Adipocyte (in vitro differentiated cells): Measurements from ENCODE around the gene TBC1D14.

Experiments
- DNase-seq: peaks from one replicate; pipeline ENCODE4 v3.0.0-alpha.2; 2015; ENCODE audit warnings: low read depth
- H3K27me3 ChIP-seq: replicated peaks from 2 replicates; pipeline ENCODE4 v1.7.0; 2013; ENCODE audit warnings: mild to moderate bottlenecking, low read length, moderate library complexity; ENCODE audit not compliant: control insufficient read depth, insufficient read depth
- H3K36me3 ChIP-seq: 2 replicates; pipeline ENCODE4 v1.7.0; 2013; ENCODE audit warnings: low read length, mild to moderate bottlenecking, moderate library complexity; ENCODE audit not compliant: control insufficient read depth, insufficient read depth, severe bottlenecking
- H3K4me1 ChIP-seq: 2 replicates; pipeline ENCODE4 v1.7.0; 2013; ENCODE audit warnings: mild to moderate bottlenecking, low read length, moderate library complexity; ENCODE audit not compliant: control insufficient read depth, insufficient read depth
- H3K4me3 ChIP-seq: 2 replicates; pipeline ENCODE4 v1.7.0; 2013; ENCODE audit warnings: mild to moderate bottlenecking, low read length, moderate library complexity
- H3K9ac ChIP-seq: 2 replicates; pipeline ENCODE4 v1.7.0; 2013; ENCODE audit warnings: mild to moderate bottlenecking, low read length, moderate library complexity
- H3K9me3 ChIP-seq: 2 replicates; pipeline ENCODE4 v1.7.0; 2013; ENCODE audit warnings: mild to moderate bottlenecking, low read length, moderate library complexity; ENCODE audit not compliant: control insufficient read depth

Gene TBC1D14

DNA sequence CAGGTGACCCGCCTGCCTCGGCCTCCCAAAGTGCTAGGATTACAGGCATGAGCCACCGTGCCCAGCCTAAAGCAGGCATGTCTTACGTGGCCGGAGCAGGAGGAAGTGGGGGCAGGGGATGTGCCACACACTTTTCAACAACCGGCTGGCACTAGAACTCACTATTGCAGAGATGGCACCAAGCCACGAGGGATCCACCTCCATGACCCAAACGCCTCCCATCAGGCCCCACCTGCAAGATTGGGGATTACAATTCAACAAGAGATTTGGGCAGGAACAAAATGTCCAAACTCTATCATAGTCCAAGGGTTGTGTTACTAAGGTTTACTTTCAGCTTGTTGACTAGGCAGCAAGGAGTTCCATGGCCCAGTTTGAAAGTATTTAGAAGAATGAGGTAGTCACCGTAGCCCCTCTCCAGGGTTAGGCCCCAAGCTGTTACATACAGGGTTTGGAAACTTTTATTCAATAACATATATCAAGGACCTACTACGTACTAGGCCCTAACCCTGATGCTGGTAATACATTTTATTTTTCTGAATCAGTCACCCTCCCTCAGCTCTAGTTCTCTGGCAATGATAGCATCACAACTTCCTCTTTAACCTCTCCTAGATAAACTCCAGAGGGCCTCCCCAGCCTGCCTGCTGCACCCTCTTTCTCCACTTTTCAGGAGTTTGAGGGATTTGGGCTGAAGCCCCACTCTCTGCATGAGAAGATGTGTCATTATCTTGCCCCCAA, 18.0 kb upstream of the TBC1D14 start:
- peak; percentile 9 for DNase-seq
- Histone ChIP-seq H3K27me3 (no peaks in the 10 kb centered on the region), H3K4me1 (peaks cover 24% of the 10 kb centered on the region), H3K36me3 (no peaks in the 10 kb centered on the region), H3K9ac (peak overlapping the region; percentile 39), H3K4me3 (no peak overlapping the region), H3K9me3 (no peaks in the 10 kb centered on the region)

DNA sequence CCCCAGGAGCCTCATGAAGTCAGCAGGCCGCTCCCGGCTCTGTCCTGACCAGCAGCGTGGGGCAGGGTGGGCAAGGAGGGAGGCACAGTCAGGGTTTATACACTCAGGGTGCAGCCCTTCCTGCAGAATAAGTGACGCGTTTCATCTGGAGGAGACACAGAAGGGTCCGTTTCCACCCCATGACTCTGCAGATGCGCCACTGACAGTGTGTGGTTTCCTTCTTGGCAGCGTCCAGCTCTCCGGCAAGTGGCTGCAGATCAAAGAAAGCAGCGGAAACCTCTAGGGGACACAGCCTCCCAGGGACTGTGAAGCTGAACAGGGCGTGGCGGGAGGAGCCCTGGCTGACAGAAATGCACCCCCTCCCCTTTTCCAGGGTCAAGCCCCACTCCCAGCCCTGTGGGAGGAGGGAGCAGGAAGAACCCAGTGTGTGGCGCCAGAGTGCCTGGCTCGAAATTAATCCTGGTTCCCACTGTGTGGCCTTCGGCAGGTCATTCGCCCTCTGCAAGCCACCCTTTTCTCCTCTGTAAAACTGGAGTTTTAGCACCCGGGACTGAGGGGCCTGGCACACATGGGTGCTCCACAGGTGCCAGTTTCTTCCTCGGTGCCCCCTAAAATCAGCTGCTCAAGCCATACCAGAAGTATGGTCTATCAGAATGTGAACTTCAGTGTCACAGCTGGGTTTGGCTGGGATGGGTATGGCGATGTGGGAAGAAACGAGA, 17.3 kb upstream of the TBC1D14 start:
- DNase-seq, result peak; percentile 51
- H3K9me3 ChIP-seq, result no peaks in the 10 kb centered on the region
- H3K4me3 ChIP-seq, result peak overlapping the region; percentile 43
- peaks cover 22% of the 10 kb centered on the region for H3K4me1 ChIP-seq
- no peaks in the 10 kb centered on the region for H3K36me3 ChIP-seq
- H3K9ac ChIP-seq, result peak overlapping the region; percentile 39
- no peaks in the 10 kb centered on the region for H3K27me3 ChIP-seq

DNA sequence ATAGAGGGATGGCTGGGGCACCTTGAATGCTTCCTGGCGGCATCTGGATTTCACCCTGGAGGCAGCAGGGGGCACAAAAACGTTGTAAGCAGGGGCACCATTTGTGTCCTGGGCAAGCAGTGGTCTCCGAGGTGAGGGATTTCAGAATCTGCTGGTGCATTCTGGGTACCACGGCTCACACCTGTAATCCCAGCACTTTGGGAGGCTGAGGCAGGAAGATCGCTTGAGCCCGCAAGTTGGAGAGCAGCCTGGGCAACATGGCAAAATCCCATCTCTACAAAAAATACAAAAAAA, 16.8 kb upstream of the TBC1D14 start:
- peaks cover 21% of the 10 kb centered on the region for H3K4me1 ChIP-seq
- no peaks in the 10 kb centered on the region for H3K27me3 ChIP-seq
- DNase-seq, result no peak
- no peak overlapping the region for H3K4me3 ChIP-seq
- no peaks in the 10 kb centered on the region for H3K36me3 ChIP-seq
- peak overlapping the region; percentile 2 for H3K9ac ChIP-seq
- H3K9me3 ChIP-seq, result no peaks in the 10 kb centered on the region

DNA sequence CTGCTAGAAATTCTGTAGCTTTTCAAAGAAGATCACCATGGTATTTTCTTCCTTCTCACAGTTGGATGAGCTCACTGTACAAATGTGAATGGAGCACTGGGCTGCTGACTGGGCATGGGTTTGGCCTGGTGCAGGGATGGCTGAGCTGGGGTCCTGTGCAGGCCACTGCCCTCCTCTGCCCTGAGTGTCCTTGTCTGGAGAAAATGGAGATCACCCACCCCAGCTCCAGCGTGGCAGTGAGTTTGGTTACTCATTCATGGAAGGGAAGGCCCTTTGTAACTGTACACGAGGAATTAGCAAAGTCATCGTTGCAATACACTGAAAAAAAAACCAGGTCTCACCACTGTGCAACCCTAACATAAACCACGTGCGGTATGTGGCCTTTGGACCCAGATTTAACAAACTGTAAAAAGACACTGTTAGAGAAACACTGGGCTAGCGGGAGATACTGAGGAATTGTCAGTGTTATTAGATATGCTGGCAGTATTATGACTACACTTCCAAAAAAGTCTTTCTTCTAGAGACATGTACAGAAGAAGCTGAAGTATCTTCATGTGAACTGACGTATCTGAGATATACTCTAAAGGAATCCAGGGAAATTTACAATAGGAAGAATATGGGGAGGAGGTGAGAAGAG, 16.1 kb upstream of the TBC1D14 start:
- DNase-seq, result peak; percentile 57
- Histone ChIP-seq H3K9ac (no peak overlapping the region), H3K4me1 (peaks cover 14% of the 10 kb centered on the region), H3K27me3 (no peaks in the 10 kb centered on the region), H3K9me3 (no peaks in the 10 kb centered on the region), H3K4me3 (no peak overlapping the region), H3K36me3 (no peaks in the 10 kb centered on the region)

DNA sequence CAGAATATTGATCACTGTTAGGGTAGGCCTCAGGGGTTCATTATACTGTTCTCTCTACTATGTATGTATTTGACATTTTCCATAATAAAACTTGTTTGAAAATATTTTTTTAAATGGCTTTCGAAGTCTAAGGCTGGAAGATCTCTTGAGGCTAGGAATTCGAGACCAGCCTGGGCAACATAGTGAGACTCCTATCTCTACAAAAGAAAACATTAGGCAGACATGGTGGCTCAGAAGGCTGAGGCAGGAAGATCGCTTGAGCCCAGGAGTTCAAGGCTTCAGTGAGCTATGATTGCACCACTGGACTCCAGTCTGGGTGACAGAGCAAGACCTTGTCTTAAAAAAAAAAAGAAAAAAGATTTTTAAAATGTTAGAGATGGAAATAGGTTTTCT, 15.5 kb upstream of the TBC1D14 start:
- H3K36me3 ChIP-seq, result no peaks in the 10 kb centered on the region
- no peak for DNase-seq
- peaks cover 14% of the 10 kb centered on the region for H3K4me1 ChIP-seq
- no peak overlapping the region for H3K4me3 ChIP-seq
- H3K27me3 ChIP-seq, result no peaks in the 10 kb centered on the region
- H3K9me3 ChIP-seq, result no peaks in the 10 kb centered on the region
- H3K9ac ChIP-seq, result no peak overlapping the region

DNA sequence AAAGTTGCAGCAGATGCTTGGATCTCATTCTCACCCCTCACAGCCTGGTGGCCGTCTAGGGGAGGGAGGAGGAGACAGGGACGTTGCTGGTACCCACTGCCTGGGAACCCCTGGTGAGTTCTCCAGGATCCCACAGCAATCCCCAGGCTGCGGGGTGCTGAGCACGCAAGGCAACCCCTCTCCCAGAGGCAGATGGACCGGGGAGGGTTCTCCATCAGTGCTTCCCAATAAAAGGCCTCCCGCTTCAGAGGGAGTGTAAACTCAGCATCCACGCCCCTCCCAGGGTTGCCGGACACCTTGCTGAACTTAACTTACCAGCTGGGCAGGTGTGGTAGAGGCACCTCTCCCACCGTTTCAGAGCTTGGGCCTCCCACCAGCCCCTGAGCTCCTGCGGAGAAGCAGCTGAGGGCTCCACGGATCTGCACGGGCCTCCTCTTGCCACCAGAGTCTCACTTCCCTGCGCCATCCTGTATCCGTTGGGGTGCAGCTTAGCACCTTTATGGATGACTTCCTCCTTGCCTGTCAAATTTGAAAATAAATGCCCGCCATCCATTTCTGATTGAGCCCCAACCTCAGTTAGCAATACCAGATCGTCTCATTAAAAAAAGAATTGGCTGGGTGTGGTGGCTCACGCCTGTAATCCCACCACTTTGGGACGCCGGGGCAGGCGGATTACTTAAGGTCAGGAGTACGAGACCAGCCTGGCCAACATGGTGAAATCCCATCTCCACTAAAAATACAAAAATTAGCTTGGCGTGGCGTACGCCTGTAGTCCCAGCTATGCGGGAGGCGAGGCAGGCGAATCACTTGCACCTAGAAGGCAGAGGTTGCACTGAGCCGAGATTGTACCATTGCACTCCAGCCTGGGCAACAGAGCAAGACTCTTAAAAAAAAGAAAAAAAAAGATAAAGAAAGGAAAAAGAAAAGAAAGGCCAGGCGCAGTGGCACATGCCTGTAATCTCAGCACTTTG, 14.8 kb upstream of the TBC1D14 start:
- Histone ChIP-seq H3K9ac (no peak overlapping the region), H3K4me3 (no peak overlapping the region), H3K4me1 (peaks cover 14% of the 10 kb centered on the region), H3K9me3 (no peaks in the 10 kb centered on the region), H3K27me3 (no peaks in the 10 kb centered on the region), H3K36me3 (no peaks in the 10 kb centered on the region)
- no peak for DNase-seq

DNA sequence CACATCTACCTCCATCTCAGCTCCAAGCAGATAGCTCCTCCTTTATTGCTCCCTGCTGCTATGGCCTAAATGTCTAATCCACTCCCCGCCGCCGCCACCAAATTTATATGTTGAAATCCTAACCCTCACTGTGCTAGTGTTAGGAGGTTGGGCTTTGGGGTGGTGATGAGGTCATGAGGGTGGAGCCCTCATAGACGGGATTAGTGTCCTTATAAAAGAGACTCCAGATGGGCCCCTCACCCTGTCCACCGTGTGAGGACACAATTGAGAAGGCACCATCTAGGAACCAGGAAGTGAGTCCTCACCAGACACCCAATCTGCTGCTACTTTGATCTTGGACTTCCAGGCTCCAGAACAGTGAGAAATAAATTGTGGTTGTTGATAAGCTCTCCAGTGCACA, 13.6 kb upstream of the TBC1D14 start:
- H3K9ac ChIP-seq, result no peak overlapping the region

DNA sequence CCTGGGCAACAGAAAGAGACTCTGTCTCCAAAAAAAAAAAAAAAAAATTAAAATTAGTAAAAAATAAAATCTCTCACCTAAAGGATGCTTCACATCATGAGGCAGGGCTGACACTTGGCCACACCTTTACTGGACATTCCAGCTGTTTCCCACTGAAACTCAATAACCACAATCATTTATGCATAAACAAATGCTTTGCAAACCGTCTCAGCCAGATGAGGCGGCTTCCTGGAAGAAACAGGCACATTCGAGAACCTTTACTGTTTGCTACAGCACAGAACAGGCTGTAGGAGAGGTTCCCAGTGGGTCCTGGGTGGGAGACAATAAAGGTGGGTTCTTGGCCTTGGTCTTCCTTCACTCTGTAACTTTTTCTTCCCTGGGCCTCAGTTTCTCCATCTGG, 10.9 kb upstream of the TBC1D14 start:
- no peak overlapping the region for H3K9ac ChIP-seq
- H3K4me3 ChIP-seq, result no peak overlapping the region
- no peaks in the 10 kb centered on the region for H3K4me1 ChIP-seq
- no peaks in the 10 kb centered on the region for H3K36me3 ChIP-seq
- no peaks in the 10 kb centered on the region for H3K9me3 ChIP-seq
- DNase-seq, result no peak
- H3K27me3 ChIP-seq, result no peaks in the 10 kb centered on the region

More for the DNA sequence above, 13.6 kb upstream of the TBC1D14 start:
- H3K27me3 ChIP-seq, result no peaks in the 10 kb centered on the region
- peaks cover 14% of the 10 kb centered on the region for H3K4me1 ChIP-seq
- H3K4me3 ChIP-seq, result no peak overlapping the region
- H3K36me3 ChIP-seq, result no peaks in the 10 kb centered on the region
- no peaks in the 10 kb centered on the region for H3K9me3 ChIP-seq
- DNase-seq, result no peak

DNA sequence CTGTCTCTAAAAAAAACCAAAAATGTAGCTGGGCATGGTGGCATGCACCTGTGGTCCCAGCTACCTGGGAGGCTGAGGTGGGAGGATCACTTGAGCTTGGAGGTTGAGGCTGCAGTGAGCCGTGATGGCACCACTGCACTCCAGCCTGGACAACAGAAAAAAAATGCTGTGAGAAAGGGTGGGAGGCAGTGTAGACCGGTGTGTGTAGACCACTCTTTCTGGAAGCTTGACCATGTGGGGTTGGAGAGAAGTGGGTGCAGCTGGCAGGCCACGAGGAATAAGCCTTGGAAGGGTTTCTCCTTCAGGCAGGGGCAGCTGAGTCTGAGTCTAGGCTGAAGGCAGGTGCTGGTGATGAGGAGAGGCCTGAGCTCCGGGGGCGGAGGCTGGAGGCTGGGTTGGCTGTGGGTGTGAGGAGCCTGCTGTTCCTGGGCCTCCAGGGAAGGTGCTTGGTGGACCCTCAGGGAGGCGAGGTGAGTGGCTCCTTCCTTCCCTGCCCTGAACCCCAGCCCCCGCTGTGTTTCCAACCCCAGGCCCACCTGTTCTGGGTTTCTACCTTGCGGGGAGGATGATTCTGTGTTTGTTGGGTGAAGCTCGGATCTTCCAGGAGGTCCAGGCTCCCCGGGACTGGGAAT, 9.3 kb upstream of the TBC1D14 start:
- H3K4me1 ChIP-seq, result no peaks in the 10 kb centered on the region
- no peaks in the 10 kb centered on the region for H3K9me3 ChIP-seq
- H3K36me3 ChIP-seq, result no peaks in the 10 kb centered on the region
- DNase-seq, result no peak
- H3K27me3 ChIP-seq, result peaks cover 2% of the 10 kb centered on the region
- no peak overlapping the region for H3K4me3 ChIP-seq
- no peak overlapping the region for H3K9ac ChIP-seq

DNA sequence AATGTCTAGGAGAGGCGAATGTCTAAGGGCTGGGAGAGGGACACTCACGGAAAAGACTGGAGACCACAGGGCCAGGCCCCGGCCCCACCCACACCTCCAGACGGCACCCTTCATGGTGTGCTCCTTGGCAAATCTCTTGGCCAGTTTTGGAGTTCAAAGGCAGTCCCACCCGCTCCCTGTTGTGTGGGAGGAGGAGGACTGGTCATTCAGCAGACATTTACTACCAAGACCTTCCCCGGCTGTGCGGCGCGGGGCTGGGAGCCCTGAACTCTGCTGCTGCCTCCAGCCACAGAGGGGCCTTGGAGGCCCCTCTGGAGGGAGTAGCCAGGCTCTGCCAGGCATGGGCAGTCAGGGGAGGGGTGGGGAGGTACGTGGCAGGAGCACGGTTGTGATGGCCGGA, 8.7 kb upstream of the TBC1D14 start:
- H3K4me3 ChIP-seq, result no peak overlapping the region
- H3K4me1 ChIP-seq, result no peaks in the 10 kb centered on the region
- peaks cover 8% of the 10 kb centered on the region for H3K27me3 ChIP-seq
- H3K9ac ChIP-seq, result no peak overlapping the region
- DNase-seq, result no peak
- no peaks in the 10 kb centered on the region for H3K36me3 ChIP-seq
- no peaks in the 10 kb centered on the region for H3K9me3 ChIP-seq
